Panc1 (cell line): Measurements from ENCODE around the gene ISOC2. TPM values are rescaled to one million over a fixed set of nuclear protein-coding genes. Genes with fewer than 3 reads are reported as not detected.
"Not testable (repeated sequence)": the region's sequence is repeated elsewhere in the genome, so short reads cannot be mapped to it uniquely, and the experiment has no call there.

Experiments
- ATAC-seq: fragments of 200-7000 bp; cut with Tn5 transposase; 2 replicates; pipeline ENCODE4 v1.9.1; 2020; ENCODE audit warnings: mild to moderate bottlenecking, moderate library complexity
- BruUV-seq: library from RNA; stranded (reverse); fragments of 400-500 nt; replicated peaks from 2 replicates; lab custom pipeline; 2021; lab: Mats Ljungman, UMichigan
- CTCF ChIA-PET: fragments of 300-600 bp; sonication (Branson Sonifier 250); formaldehyde crosslinking; loops from one replicate; lab custom pipeline; 2022; ENCODE audit warnings: antibody characterized with exemption; lab: Charles Lee
- POLR2A ChIA-PET: fragments of 300-600 bp; sonication (Branson Sonifier 250); formaldehyde crosslinking; loops from one replicate; lab custom pipeline; 2022; ENCODE audit warnings: antibody characterized with exemption; lab: Charles Lee
- DNase-seq: peaks from one replicate; pipeline ENCODE4 v3.0.0-alpha.2; 2010; ENCODE audit warnings: low read depth, low spot score
- H3K27ac ChIP-seq: 2 replicates; pipeline ENCODE4 v1.5.1; 2011; ENCODE audit warnings: mild to moderate bottlenecking, low read length, inconsistent platforms
- H3K27me3 ChIP-seq: fragments of 200-500 bp; sonication (Bioruptor generic); 2 replicates; pipeline ENCODE4 v1.6.0; 2014; ENCODE audit warnings: low read length, inconsistent platforms; ENCODE audit not compliant: control insufficient read depth, insufficient read depth
- H3K36me3 ChIP-seq: fragments of 200-500 bp; sonication (Bioruptor generic); 2 replicates; pipeline ENCODE4 v1.5.1; 2014; ENCODE audit warnings: inconsistent platforms, mild to moderate bottlenecking, low read length, moderate library complexity; ENCODE audit not compliant: control insufficient read depth, insufficient read depth
- H3K4me1 ChIP-seq: 2 replicates; pipeline ENCODE4 v1.5.1; 2011; ENCODE audit warnings: inconsistent platforms, mild to moderate bottlenecking, low read length, moderate library complexity; ENCODE audit not compliant: control insufficient read depth, insufficient read depth
- H3K4me3 ChIP-seq, 2 experiments: 2 replicates each; pipeline ENCODE4 v1.5.1; 2011 to 2012; ENCODE audit warnings: low read depth in 2 of 2, low read length in 2 of 2, mild to moderate bottlenecking in 2 of 2, inconsistent platforms in 1 of 2, moderate library complexity in 1 of 2
- H3K9me3 ChIP-seq: fragments of 200-500 bp; sonication (Bioruptor generic); 2 replicates; pipeline ENCODE4 v1.5.1; 2014; ENCODE audit warnings: low read depth, mild to moderate bottlenecking, inconsistent platforms, low read length, moderate library complexity; ENCODE audit not compliant: control insufficient read depth, insufficient read depth
- POLR2AphosphoS5 ChIP-seq: IDR thresholded peaks from 2 replicates; pipeline ENCODE4 v1.6.1; 2012; ENCODE audit warnings: mild to moderate bottlenecking, low read depth, low read length, moderate library complexity
- SIN3A ChIP-seq: IDR thresholded peaks from 2 replicates; pipeline ENCODE4 v1.6.1; 2012; ENCODE audit warnings: low read depth, mild to moderate bottlenecking, low read length, moderate library complexity, borderline replicate concordance; ENCODE audit not compliant: insufficient read depth
- TCF7L2 ChIP-seq: IDR thresholded peaks from 2 replicates; pipeline ENCODE4 v1.6.1; 2011; ENCODE audit warnings: mild to moderate bottlenecking, low read depth, low read length, inconsistent platforms
- in situ Hi-C: cut with HindIII; loops from 2 replicates; pipeline ENCODE4 v1.10.0; 2016; ENCODE audit warnings: low sequenced_read_pairs, low pct_unique_long_range_greater_than_20kb
- intact Hi-C: fragments of 100-400 bp; cut with micrococcal nuclease; formaldehyde crosslinking; loops from one replicate; pipeline ENCODE4 v1.10.0; 2022; ENCODE audit not compliant: unreplicated experiment
- total RNA-seq: library from RNA; stranded (reverse); gene quantifications from one replicate; pipeline ENCODE4 v1.2.1, GENCODE V29; 2021; ENCODE audit not compliant: unreplicated experiment
- TF ChIP-seq, protein P1 (sequence below), 2 experiments: IDR thresholded peaks; 2 replicates each; pipeline ENCODE4 v1.6.1; 2011 to 2012; ENCODE audit warnings: low read depth in 2 of 2, control low read depth in 1 of 2, low read length in 1 of 2, mild to moderate bottlenecking in 1 of 2, moderate library complexity in 1 of 2; ENCODE audit not compliant: insufficient read depth in 1 of 2
- TF ChIP-seq, protein P2 (sequence below): fragments of 450-650 bp; IDR thresholded peaks from 2 replicates; pipeline ENCODE4 v1.5.1; 2017; ENCODE audit warnings: mild to moderate bottlenecking

ISOC2 gene
- total RNA-seq, 1 experiment from 2014 or later: 150 TPM

DNA sequence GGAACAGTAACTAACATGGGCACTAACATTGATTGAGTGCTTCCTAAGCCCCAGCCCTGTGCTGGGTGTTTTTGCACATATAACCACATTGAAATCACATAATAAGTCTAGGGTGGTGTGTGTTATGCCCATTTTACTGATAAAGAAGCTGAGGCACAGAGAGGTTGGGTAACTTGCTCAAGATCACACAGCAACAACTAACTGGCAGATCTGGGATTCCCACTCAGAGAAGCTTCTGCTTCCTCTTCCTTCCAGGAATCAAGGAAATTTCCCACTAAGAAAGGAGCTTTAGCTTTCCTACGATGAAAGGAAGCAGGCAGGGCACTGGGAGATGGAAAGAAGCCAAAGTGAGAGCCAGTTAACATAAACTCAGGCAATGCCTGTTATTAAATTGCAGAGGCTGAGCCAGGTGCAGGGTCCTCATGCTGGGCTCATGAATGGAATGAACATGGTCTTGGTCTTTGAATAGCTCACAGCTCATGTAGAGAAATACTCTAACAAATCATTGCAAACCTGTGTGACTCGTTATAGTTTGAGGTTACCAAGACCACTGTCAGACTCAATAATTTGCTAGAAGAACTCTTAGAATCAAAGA is 36.9 kb upstream of the ISOC2 start:
- POLR2A ChIA-PET: no interaction called here
- intact Hi-C loops: no loop called here
- BruUV-seq: no TSS peak

DNA sequence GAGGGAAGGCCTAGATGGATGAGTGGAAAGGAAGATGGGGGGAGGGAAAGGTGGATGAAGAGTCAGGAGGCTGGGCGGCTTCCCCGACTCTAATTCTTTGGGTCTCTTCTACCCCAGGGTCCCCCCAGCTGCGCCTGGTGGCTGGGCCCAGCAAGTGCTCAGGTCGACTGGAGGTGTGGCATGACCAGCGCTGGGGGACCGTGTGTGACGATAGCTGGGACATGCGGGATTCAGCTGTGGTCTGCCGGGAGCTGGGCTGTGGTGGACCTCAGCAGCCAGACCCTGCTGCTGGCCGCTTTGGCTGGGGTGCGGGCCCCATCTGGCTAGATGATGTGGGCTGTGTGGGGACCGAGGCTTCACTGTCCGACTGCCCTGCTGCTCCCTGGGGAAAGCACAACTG is 36.3 kb upstream of the ISOC2 start:
- Histone ChIP-seq H3K27me3 (no peaks in the 10 kb centered on the region), H3K4me1 (peaks cover 12% of the 10 kb centered on the region), H3K9me3 (no peaks in the 10 kb centered on the region), H3K4me3 (no peak overlapping the region), H3K36me3 (no peaks in the 10 kb centered on the region), H3K27ac (no peak overlapping the region)
- POLR2A ChIA-PET: no interaction called here
- BruUV-seq: no TSS peak
- ATAC-seq (no peak), DNase-seq (no peak)
- intact Hi-C loops (no loop called here), in situ Hi-C loops (no loop called here)
- CTCF ChIA-PET: interaction anchor here (0.6 kb wide), 1 partner anchor 357 kb away, joined by 3 read pairs; no protein-coding TSS in a partner anchor
- TF ChIP-seq SIN3A: no peak
- TF ChIP-seq TCF7L2: no peak
- TF ChIP-seq POLR2AphosphoS5: no peak
- TF ChIP-seq, protein P1, sequence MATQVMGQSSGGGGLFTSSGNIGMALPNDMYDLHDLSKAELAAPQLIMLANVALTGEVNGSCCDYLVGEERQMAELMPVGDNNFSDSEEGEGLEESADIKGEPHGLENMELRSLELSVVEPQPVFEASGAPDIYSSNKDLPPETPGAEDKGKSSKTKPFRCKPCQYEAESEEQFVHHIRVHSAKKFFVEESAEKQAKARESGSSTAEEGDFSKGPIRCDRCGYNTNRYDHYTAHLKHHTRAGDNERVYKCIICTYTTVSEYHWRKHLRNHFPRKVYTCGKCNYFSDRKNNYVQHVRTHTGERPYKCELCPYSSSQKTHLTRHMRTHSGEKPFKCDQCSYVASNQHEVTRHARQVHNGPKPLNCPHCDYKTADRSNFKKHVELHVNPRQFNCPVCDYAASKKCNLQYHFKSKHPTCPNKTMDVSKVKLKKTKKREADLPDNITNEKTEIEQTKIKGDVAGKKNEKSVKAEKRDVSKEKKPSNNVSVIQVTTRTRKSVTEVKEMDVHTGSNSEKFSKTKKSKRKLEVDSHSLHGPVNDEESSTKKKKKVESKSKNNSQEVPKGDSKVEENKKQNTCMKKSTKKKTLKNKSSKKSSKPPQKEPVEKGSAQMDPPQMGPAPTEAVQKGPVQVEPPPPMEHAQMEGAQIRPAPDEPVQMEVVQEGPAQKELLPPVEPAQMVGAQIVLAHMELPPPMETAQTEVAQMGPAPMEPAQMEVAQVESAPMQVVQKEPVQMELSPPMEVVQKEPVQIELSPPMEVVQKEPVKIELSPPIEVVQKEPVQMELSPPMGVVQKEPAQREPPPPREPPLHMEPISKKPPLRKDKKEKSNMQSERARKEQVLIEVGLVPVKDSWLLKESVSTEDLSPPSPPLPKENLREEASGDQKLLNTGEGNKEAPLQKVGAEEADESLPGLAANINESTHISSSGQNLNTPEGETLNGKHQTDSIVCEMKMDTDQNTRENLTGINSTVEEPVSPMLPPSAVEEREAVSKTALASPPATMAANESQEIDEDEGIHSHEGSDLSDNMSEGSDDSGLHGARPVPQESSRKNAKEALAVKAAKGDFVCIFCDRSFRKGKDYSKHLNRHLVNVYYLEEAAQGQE (IDR thresholded peaks at IDR 0.05; ENCODE audit: insufficient read depth in 1 of 2, low read depth in 2 of 2, low read length in 1 of 2): no peak
- TF ChIP-seq, protein P2, sequence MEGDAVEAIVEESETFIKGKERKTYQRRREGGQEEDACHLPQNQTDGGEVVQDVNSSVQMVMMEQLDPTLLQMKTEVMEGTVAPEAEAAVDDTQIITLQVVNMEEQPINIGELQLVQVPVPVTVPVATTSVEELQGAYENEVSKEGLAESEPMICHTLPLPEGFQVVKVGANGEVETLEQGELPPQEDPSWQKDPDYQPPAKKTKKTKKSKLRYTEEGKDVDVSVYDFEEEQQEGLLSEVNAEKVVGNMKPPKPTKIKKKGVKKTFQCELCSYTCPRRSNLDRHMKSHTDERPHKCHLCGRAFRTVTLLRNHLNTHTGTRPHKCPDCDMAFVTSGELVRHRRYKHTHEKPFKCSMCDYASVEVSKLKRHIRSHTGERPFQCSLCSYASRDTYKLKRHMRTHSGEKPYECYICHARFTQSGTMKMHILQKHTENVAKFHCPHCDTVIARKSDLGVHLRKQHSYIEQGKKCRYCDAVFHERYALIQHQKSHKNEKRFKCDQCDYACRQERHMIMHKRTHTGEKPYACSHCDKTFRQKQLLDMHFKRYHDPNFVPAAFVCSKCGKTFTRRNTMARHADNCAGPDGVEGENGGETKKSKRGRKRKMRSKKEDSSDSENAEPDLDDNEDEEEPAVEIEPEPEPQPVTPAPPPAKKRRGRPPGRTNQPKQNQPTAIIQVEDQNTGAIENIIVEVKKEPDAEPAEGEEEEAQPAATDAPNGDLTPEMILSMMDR: no peak

More for the DNA sequence above, 36.9 kb upstream of the ISOC2 start:
- 0 out of 2 replicates have a peak overlapping the region, but pooled peaks have one; percentile 29 for H3K27ac ChIP-seq
- ATAC-seq: no peak
- TF ChIP-seq POLR2AphosphoS5 (no peak), SIN3A (no peak), TCF7L2 (no peak)
- TF ChIP-seq, protein P2: no peak
- TF ChIP-seq, protein P1 (IDR thresholded peaks at IDR 0.05; ENCODE audit: insufficient read depth in 1 of 2, low read depth in 2 of 2, low read length in 1 of 2): no peak
- no peaks in the 10 kb centered on the region for H3K36me3 ChIP-seq
- H3K27me3 ChIP-seq: no peaks in the 10 kb centered on the region
- DNase-seq: no peak
- H3K4me1 ChIP-seq: peaks cover 6% of the 10 kb centered on the region
- H3K9me3 ChIP-seq: no peaks in the 10 kb centered on the region
- in situ Hi-C loops: no loop called here
- CTCF ChIA-PET: interaction anchor here (0.6 kb wide), 1 partner anchor 357 kb away, joined by 3 read pairs; no protein-coding TSS in a partner anchor
- no peak overlapping the region for H3K4me3 ChIP-seq

DNA sequence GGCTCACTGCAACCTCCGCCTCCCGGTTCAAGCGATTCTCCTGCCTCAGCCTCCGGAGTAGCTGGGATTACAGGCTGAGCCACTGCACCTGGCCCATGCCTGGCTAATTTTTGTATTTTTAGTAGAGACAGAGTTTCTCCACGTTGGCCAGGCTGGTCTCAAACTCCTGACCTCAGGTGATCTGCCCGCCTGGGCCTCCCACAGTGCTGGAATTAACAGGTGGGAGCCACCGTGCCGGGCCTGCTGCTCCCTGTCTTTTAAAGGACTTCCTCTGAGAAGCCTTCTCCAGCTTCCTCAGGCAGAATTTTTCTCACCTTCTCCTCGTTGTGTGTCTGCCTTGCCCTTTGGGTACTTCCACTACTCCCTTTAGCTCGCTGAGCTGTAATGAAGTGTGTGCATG is 35.4 kb upstream of the ISOC2 start:
- DNase-seq, H3K9me3 ChIP-seq, intact Hi-C loops, ATAC-seq, H3K27me3 ChIP-seq, H3K27ac ChIP-seq, BruUV-seq, H3K36me3 ChIP-seq, in situ Hi-C loops, H3K4me3 ChIP-seq, POLR2A ChIA-PET: not testable (repeated sequence)
- CTCF ChIA-PET: interaction anchor here (1.1 kb wide), 1 partner anchor 17 kb away, joined by 3 read pairs; no protein-coding TSS in a partner anchor
- peaks cover 21% of the 10 kb centered on the region for H3K4me1 ChIP-seq
